A204.1 (cell line): ENCODE measurements around the gene TTC34.
"Not testable (repeated sequence)": the region's sequence is repeated elsewhere in the genome, so short reads cannot be mapped to it uniquely, and the experiment has no call there.

Experiments
- FAIRE-seq: peaks from 2 replicates; lab custom pipeline; 2012; peaks lifted over from hg19 to GRCh38; lab: Jason Lieb, UNC

TTC34 gene

DNA sequence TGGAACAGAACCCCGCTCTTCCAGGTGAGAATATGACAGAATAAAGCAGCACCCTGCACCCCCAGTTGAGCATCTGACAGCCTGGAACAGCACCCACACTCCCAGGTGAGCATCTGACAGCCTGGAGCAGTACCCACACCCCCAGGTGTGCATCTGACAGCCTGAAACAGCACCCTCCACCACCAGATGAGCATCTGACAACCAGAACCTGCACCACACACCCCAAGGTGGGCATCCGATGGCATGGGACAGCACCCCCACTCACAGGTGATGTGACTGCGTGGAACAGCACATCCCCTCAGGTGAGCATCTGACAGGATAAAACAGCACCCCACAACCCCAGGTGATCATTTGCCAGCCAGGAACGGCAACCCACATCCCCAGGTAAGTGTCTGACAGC is 26.2 kb downstream of the TTC34 start:
- not testable (repeated sequence) for FAIRE-seq

DNA sequence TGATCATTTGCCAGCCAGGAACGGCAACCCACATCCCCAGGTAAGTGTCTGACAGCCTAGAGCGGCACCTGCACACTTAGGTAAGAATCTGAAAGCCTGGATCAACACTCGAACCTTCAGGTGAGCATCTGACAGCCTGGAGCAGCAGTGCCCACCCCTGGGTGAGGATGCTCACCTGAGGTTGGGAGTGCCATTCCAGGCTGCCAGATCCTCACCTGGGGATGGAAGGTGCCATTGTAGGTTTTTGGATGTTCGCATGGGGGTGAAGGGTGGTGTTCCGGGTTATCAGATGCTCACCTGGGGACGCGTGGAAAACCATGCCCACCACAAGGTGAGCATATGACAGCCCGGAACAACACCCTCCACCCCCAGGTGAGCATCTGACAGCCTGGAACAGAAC is 33.4 kb downstream of the TTC34 start:
- FAIRE-seq, result not testable (repeated sequence)

DNA sequence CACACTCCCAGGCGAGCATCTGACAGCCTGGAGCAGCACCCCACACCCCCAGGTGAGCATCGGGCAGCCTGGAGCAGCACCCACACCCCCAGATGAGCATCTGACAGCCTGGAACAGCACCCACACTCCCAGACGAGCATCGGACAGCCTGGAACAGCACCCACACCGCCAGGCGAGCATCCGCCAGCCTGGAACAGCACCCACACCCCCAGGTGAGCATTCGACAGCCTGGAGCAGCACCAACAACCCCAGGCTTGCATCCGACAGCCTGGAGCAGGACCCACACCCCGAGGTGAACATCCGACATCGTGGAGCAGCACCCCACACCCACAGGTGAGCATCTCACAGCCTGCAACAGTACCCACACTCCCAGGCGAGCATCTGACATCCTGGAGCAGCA is 42.1 kb downstream of the TTC34 start:
- FAIRE-seq, result not testable (repeated sequence)

DNA sequence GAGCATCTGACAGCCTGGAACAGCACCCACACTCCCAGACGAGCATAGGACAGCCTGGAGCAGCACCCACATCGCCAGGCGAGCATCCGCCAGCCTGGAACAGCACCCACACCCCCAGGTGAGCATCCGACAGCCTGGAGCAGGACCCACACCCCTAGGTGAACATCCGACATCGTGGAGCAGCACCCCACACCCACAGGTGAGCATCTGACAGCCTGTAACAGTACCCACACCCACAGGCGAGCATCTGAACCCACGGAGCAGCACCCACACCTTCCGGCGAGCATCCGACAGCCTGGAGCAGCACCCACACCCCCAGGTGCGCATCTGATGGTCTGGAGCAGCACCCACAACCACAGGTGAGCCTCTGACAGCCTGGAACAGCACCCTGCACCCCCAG is 44.0 kb downstream of the TTC34 start:
- FAIRE-seq, result not testable (repeated sequence)

DNA sequence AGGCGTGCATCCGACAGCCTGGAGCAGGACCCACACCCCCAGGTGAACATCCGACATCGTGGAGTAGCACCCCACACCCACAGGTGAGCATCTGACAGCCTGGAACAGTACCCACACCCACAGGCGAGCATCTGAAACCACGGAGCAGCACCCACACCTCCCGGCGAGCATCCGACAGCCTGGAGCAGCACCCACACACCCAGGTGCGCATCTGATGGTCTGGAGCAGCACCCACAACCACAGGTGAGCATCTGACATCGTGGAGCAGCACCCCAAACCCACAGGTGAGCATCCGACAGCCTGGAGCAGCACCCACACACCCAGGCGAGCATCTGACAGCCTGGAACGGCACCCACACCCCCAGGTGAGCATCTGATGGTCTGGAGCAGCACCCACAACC is 46.1 kb downstream of the TTC34 start:
- FAIRE-seq, result not testable (repeated sequence)

DNA sequence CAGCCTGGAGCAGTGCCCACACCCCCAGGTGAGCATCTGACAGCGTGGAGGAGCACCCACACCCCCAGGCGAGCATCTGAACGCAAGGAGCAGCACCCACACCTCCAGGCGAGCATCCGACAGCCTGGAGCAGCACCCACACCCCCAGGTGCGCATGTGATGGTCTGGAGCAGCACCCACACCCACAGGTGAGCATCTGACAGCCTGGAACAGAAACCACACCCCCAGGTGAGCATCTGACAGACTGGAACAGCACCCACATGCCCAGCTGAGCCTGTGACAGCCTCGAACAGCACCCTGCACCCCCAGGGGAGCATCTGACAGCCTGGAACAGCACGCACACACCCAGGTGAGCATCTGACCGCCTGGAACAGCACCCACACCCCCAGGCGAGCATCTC is 46.9 kb downstream of the TTC34 start:
- FAIRE-seq, result not testable (repeated sequence)

DNA sequence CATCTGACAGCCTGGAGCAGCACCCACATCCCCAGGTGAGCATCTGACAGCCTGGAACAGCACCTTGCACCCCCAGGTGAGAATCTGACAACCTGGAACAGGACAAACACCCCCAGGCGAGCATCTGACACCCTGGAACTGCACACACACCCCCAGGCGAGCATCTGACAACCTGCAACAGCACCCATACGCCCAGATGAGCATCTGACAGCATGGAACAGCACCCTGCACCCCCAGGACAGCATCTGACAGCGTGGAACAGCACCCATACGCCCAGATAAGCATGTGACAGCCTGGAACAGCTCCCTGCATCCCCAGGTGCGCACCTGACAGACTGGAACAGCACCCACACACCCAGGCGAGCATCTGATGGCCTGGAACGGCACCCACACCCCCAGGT is 49.0 kb downstream of the TTC34 start:
- not testable (repeated sequence) for FAIRE-seq

DNA sequence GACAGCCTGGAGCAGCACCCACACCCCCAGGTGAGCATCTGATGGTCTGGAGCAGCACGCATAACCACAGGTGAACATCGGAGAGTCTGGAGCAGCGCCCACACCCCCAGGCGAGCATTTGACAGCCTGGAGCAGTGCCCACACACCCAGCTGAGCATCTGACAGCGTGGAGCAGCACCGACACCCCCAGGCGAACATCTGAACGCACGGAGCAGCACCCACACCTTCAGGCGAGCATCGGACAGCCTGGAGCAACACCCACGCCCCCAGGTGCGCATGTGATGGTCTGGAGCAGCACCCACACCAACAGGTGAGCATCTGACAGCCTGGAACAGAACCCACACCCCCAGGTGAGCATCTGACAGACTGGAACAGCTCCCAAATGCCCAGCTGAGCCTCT is 49.6 kb downstream of the TTC34 start:
- not testable (repeated sequence) for FAIRE-seq

DNA sequence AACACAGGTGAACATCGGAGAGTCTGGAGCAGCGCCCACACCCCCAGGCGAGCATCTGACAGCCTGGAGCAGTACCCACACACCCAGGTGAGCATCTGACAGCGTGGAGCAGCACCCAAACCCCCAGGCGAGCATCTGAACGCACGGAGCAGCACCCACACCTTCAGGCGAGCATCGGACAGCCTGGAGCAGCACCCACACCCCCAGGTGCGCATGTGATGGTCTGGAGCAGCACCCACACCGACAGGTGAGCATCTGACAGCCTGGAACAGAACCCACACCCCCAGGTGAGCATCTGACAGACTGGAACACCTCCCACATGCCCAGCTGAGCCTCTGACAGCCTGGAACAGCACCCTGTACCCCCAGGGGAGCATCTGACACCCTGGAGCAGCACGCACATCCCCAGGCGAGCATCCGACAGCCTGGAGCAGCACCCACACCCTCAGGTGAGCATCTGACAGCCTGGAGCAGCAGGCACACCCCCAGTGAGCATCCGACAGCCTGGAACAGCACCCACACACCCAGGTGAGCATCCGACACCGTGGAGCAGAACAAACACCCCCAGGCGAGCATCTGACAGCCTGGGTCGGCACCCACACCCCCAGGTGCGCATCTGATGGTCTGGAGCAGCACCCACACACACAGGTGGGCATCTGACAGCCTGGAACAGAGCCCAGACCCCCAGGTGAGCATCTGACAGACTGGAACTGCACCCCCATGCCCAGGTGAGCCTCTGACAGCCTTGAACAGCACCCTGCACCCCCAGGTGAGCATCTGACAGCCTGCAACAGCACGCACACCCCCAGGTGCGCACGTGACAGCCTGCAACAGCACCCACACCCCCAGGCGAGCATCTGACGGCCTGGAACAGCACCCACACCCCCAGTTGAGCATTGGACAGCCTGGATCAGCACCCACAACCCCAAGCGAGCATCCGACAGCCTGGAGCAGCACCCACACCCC is 50.4 kb downstream of the TTC34 start:
- not testable (repeated sequence) for FAIRE-seq

DNA sequence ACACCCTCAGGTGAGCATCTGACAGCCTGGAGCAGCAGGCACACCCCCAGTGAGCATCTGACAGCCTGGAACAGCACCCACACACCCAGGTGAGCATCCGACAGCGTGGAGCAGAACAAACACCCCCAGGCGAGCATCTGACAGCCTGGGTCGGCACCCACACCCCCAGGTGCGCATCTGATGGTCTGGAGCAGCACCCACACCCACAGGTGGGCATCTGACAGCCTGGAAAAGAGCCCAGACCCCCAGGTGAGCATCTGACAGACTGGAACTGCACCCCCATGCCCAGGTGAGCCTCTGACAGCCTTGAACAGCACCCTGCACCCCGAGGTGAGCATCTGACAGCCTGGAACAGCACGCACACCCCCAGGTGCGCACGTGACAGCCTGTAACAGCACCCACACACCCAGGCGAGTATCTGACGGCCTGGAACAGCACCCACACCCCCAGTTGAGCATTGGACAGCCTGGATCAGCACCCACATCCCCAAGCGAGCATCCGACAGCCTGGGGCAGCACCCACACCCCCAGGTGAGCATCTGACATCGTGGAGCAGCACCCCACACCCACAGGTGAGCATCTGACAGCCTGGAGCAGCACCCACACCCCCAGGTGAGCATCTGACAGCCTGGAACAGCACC is 51.3 kb downstream of the TTC34 start:
- not testable (repeated sequence) for FAIRE-seq

DNA sequence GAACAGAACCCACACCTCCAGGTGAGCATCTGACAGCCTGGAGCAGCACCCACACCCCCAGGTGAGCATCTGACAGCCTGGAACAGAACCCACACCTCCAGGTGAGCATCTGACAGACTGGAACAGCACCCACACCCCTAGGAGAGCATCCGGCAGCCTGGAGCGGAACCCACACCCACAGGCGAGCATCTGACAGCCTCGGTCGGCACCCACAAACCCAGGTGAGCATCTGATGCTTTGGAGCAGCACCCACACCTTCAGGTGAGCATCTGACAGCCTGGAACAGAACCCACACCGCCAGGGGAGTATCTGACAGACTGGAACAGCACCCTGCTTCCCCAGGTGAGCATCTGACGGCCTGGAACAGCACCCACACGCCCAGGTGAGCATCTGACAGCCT is 52.9 kb downstream of the TTC34 start:
- FAIRE-seq, result not testable (repeated sequence)

DNA sequence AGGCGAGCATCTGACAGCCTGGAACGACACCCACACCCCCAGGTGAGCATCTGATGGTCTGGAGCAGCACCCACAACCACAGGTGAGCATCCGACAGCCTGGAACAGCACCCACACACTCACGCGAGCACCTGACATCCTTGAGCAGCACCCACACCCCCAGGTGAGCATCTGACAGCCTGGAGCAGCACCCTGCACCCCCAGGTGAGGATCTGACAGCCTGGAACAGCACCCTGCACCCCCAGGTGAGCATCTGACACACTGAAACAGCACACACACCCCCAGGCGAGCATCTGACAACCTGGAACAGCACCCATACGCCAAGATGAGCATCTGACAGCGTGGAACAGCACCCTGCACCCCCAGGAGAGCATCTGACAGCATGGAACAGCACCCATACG is 106.7 kb downstream of the TTC34 start:
- FAIRE-seq, result not testable (repeated sequence)

DNA sequence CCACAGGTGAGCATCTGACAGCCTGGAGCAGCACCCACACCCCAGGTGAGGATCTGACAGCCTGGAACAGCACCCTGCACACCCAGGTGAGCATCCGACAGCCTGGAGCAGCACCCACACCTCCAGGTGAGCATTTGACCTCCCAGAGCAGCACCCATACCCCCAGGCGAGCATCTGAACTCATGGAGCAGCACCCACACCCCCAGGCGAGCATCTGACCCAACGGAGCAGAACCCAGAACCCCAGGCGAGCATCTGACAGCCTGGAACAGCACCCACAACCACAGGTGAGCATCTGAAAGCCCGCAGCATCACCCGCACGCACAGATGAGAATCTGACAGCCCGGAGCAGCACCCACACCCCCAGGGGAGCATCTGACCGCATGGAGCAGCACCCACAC is 111.3 kb downstream of the TTC34 start:
- not testable (repeated sequence) for FAIRE-seq

DNA sequence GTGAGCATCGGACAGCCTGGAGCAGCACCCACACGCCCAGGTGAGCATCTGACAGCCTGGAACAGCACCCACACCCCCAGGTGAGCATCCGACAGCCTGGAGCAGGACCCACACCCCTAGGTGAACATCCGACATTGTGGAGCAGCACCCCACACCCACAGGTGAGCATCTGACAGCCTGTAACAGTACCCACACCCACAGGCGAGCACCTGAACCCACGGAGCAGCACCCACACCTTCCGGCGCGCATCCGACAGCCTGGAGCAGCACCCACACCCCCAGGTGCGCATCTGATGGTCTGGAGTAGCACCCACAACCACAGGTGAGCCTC is 113.2 kb downstream of the TTC34 start:
- FAIRE-seq, result not testable (repeated sequence)

DNA sequence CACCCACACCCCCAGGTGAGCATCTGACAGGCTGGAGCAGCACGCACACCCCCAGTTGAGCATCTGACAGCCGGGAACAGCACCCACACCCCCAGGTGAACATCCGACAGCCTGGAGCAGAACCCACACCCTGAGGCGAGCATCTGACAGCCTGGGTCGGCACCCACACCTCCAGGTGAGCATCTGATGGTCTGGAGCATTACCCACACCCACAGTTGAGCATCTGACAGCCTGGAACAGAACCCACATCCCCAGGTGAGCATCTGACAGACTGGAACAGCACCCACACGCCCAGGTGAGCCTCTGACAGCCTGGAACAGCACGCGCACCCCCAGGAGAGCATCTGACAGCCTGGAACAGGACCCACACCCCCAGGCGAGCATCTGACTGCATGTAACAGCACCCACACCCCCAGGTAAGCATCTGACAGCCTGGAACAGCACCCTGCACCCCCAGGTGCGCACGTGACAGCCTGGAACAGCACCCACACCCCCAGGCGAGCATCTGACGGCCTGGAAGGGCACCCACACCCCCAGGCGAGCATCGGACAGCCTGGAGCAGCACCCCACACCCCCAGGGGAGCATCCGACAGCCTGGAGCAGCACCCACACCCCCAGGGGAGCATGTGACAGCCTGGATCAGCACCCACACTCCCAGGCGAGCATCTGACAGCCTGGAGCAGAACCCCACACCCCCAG is 113.7 kb downstream of the TTC34 start:
- FAIRE-seq, result not testable (repeated sequence)

DNA sequence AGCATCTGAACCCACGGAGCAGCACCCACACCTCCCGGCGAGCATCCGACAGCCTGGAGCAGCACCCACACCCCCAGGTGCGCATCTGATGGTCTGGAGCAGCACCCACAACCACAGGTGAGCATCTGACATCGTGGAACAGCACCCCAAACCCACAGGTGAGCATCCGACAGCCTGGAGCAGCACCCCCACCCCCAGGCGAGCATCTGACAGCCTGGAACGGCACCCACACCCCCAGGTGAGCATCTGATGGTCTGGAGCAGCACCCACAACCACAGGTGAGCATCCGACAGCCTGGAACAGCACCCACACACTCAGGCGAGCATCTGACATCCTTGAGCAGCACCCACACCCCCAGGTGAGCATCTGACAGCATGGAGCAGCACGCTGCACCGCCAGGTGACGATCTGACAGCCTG is 114.3 kb downstream of the TTC34 start:
- FAIRE-seq, result not testable (repeated sequence)

DNA sequence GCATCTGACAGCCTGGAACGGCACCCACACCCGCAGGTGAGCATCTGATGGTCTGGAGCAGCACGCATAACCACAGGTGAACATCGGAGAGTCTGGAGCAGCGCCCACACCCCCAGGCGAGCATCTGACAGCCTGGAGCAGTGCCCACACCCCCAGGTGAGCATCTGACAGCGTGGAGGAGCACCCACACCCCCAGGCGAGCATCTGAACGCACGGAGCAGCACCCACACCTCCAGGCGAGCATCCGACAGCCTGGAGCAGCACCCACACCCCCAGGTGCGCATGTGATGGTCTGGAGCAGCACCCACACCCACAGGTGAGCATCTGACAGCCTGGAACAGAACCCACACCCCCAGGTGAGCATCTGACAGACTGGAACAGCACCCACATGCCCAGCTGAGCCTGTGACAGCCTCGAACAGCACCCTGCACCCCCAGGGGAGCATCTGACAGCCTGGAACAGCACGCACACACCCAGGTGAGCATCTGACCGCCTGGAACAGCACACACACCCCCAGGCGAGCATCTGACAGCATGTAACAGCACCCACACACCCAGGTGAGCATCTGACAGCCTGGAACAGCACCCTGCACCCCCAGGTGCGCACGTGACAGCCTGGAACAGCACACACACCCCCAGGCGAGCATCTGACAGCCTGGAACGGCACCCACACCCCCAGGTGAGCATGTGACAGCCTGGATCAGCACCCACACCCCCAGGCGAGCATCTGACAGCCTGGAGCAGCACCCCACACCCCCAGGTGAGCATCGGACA is 115.2 kb downstream of the TTC34 start:
- FAIRE-seq, result not testable (repeated sequence)

DNA sequence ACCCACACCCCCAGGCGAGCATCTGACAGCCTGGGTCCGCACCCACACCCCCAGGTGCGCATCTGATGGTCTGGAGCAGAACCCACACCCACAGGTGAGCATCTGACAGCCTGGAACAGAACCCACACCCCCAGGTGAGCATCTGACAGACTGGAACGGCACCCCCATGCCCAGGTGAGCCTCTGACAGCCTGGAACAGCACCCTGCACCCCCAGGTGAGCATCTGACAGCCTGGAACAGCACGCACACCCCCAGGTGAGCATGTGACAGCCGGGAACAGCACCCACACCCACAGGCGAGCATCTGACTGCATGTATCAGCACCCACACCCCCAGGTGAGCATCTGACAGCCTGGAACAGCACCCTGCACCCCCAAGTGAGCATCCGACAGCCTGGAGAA is 115.8 kb downstream of the TTC34 start:
- not testable (repeated sequence) for FAIRE-seq

DNA sequence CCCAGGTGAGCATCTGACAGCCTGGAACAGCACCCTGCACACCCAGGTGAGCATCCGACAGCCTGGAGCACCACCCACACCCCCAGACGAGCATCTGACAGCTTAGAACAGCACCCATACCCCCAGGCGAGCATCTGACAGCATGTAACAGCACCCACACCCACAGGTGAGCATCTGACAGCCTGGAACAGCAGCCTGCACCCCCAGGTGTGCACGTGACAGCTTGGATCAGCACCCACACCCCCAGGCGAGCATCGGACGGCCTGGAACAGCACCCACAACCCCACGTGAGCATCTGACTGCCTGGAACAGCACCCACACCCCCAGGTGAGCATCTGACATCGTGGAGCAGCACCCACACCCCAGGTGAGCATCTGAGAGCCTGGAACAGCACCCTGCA is 116.6 kb downstream of the TTC34 start:
- FAIRE-seq, result not testable (repeated sequence)

DNA sequence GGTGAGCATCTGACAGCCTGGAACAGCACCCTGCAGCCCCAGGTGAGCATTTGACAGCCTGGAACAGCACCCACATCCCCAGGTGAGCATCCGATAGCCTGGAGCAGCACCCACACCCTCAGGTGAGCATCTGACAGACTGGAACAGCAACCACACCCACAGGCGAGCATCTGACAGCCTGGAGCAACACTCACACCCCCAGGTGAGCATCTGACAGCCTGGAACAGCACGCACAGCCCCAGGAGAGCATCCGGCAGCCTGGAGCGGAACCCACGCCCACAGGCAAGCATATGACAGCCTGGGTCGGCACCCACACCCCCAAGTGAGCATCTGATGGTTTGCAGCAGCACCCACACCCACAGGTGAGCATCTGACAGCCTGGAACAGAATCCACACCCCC is 117.5 kb downstream of the TTC34 start:
- FAIRE-seq, result not testable (repeated sequence)

DNA sequence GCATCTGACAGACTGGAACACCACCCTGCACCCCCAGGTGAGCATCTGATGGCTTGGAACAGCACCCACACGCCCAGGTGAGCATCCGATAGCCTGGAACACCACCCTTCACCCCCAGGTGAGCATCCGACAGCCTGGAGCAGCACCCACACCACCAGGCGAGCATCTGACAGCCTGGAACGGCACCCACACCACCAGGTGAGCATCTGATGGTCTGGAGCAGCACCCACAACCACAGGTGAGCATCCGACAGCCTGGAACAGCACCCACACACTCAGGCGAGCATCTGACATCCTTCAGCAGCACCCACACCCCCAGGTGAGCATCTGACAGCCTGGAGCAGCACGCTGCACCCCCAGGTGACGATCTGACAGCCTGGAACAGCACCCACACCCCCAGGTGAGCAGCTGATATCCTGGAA is 118.2 kb downstream of the TTC34 start:
- not testable (repeated sequence) for FAIRE-seq

DNA sequence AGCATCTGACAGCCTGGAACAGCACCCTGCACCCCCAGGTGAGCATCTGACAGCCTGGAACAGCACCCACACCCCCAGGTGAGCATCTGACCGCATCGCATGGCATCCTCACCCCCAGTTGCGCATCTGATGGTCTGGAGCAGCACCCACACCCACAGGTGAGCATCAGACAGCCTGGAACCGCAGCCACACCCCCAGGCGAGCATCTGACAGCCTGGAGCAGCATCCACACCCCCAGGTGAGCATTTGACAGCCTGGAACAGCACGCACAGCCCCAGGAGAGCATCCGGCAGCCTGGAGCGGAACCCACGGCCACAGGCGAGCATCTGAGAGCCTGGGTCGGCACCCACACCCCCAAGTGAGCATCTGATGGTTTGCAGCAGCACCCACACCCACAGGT is 118.6 kb downstream of the TTC34 start:
- FAIRE-seq, result not testable (repeated sequence)
